HG02943 (cell line): Measurements from ENCODE around the gene CIAO3.
"Not testable (repeated sequence)": the region's sequence is repeated elsewhere in the genome, so short reads cannot be mapped to it uniquely, and the experiment has no call there.

Source experiments
- ATAC-seq: cut with Tn5 transposase; IDR thresholded peaks from one replicate; pipeline ENCODE4 v1.9.1; 2021; ENCODE audit warnings: mild to moderate bottlenecking, low read depth, moderate library complexity; ENCODE audit not compliant: unreplicated experiment

The CIAO3 gene

DNA sequence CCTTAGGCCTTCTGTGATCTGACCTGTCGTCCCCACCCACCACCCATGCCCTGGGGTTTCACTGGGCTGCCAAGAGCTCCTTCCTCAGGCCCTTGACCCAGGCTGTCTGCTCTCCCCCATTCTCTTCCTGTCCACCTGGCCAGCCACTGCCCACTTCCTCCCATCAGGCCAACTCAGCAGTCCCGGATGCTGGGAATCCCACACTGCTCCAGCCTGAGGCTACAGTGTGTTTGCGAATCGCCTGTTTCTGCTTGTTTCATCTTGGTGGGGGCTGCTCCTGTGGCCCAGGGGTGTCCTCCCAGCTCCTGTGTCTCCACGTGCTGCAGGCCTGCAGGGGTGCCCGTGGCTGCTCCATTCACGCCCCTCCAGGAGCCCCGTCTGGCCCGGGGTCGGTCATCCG is 26.7 kb downstream of the CIAO3 start:
- no peak for ATAC-seq

DNA sequence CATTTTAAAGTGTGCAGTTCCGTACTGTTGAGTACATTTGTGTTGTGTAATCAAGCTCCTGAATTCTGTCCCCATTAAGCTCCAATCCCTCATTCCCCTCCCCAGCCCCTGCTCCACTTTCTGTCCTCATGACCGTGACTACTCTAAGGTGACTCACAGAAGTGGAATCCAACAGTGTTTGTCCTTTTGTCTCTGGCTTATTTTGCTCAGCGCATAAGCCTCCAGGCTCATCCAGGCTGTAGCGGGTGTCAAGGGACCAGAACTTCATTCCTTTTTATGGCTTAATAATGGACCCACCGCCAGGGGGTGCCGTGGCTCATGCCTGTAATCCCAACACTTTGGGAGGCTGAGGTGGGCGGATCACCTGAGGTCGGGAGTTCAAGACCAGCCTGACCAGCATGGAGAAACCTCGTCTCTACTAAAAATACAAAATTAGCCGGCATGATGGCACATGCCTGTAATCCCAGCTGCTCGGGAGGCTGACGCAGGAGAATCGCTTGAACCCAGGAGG is 28.0 kb downstream of the CIAO3 start:
- ATAC-seq, result not testable (repeated sequence)

DNA sequence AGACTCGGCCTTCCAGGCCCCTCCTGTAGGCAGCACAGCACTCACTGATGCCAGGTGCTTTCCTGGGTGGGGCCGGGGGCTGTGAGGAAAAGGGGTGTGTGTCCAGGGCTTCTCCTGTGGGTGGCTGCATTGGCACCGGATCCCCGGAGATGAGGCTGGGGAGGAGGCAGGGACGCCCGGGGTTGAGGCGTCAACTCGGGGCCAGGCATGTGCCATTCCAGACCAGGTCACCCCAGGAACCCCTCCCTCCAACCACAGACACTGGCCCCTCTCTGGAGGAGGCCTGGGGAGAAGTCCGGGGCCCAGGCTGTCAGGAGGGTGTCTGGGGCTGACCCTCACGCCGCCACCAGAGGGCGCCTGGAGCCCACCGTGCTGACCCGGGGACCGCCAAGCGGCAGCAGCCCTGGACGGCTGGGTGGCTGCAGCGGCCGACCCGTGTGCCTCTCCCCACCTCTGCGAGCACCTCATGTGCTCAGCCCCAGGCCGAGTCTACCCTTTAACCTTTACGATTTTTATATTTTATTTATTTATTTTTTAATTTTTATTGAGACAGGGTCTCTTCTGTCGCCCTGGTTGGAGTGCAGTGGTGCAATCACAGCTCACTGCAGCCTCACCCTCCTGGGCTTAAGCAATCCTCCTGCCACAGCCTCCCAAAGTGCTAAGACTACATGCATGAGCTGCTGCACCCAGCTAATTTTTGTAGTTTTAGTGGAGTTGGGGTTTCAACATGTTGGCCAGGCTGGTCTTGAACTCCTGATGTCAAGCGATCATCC is 29.1 kb downstream of the CIAO3 start:
- no peak for ATAC-seq

DNA sequence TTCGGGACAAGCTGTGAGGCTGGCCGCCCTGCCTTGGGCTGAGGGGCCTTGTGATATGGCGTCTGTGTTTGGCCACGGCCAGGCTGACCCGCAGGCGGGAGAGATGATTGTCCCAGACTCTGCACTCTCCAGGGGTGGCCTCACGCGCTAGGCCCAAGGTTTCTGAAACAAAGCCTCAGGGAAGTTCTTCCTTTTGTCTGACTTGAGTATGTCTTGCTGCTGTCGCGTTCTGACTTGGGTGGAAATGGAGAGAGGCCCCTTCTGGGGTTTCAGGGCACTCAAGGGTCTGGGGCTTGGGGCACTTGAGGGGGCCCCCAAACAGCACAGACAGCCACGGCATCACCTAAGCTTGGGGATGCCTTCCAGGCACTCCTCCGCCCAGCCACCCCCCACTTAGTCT is 29.7 kb downstream of the CIAO3 start:
- ATAC-seq, result no peak

DNA sequence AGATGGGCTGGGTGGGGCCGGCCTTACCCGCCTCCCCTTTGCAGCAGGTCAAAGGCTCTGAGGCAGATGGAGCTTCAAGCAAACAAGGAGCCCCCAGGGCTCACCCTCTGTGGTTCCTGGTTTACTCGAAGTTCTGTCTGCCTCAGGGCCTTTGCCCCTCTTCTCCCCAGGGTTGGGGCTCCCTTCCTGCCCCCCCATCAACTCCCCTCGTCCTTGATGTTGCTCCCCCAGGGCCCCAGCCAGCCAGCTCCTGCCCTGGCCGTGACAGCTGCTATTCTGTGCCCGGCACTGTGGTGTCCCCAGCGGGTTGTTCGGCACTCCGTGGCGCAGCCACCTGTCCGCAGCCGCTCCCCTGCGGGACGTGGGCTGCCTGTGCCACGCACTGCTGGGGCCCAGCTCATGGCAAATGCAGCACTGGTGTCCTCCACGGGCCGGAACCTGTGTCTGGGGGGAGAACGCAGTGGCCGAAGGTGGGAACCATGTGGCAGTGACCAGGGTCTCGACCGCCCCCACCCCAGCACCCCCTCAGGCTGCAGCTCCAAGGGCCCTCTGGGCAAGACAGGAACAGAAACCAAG is 30.2 kb downstream of the CIAO3 start:
- no peak for ATAC-seq

DNA sequence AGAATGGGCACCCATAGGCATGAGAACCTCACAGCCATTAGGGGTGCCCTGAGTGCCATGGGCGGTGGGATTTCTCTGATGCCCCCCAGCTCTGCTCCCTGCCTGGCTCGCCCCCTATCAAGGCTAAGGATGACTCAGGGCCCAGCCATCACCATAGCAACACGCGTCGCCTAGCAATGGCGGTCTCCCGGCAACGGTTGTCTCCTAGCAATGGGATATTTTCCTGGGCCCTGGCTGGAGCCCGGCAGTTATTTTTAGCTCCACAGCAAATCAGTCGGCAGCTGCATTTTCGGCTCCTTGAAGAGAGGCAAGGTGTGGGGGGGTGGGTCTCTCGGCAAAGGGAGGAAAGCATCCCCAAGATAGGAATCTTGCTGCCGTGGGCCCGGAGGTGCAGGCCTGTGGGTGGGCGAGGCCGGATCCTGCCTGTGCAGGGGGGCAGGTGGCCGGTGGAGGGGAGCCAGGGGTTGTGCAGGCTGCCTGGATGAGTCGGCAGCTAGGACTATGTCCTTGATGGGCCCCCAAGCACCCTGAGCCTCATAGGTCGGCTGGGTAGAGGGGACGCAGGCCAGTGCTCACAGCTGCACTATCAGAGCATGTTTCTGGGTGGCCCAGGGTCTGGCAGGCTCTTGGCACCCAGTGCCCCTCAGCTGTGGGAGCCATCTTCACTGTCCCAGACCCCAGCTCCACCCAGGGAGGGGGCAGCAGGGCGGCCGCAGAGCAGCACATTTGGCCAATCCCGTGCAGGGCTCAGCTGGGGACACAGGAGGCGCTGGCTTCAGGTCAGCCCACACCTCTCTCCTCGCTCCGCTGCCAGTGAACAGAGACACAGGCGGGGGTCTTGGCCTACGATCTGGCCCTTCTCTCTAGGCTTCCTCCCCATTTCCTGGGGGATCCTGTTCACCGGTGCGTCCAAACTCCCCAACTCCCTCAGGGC is 31.0 kb downstream of the CIAO3 start:
- ATAC-seq, result no peak

DNA sequence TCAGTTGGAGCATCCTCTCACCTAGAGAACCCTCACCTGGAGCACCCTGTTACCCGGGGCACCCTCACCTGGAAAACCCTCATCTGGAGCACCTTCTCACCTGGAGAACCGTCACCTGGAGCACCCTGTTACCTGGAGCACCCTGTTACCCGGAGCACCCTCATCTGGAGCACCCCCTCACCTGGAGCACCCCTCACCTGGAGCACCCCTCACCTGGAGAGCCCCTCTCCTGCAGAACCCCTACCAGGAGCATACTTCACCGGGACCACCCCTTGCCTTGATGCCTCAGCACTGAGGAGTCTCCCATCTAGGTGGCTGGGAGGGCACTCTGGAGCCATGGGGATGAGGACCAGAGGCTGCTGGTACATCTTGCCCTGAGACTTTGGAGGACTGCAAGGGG is 31.8 kb downstream of the CIAO3 start:
- ATAC-seq, result no peak

DNA sequence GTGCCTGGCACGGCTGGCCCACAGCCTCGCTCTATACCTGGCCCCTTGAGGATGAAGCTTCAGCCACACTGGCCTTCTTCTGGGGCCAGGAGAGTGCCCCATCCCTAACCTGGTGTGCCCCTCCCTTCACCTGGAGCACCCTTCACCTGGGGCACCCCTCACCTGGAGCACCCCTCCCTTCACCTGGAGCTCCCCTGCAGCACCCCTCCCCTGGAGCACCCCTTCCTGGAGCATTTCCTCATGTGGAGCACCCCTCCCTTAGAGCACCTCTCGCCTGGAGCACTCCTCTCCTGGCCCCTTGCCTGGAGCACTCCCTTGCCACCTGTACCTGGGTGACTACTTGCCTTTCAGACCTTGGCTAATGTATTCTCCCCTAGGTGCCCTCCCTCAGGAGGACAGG is 32.8 kb downstream of the CIAO3 start:
- ATAC-seq, result no peak

DNA sequence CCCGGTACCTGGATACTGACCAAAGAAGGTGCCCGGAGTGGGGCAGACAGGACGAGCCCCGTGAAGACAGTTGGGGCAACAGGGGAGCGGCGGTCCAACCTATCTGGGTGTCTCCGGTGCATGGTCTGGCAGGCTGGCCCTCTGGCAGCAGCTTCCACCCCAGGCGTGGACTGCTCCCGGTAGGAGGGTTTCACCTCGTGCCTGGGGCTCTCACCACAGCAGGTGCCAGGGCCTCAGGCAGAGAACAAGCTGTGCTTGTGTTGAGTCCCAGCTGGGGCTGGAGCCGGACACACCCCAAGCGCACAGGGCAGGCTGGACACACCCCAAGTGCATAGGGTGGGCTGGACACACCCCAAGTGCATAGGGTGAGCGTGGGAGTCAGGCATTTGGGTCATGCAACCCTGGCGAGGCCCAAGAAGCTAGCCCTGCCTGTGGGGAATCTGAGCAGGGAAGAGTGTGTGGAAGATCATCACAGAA is 33.7 kb downstream of the CIAO3 start:
- no peak for ATAC-seq

DNA sequence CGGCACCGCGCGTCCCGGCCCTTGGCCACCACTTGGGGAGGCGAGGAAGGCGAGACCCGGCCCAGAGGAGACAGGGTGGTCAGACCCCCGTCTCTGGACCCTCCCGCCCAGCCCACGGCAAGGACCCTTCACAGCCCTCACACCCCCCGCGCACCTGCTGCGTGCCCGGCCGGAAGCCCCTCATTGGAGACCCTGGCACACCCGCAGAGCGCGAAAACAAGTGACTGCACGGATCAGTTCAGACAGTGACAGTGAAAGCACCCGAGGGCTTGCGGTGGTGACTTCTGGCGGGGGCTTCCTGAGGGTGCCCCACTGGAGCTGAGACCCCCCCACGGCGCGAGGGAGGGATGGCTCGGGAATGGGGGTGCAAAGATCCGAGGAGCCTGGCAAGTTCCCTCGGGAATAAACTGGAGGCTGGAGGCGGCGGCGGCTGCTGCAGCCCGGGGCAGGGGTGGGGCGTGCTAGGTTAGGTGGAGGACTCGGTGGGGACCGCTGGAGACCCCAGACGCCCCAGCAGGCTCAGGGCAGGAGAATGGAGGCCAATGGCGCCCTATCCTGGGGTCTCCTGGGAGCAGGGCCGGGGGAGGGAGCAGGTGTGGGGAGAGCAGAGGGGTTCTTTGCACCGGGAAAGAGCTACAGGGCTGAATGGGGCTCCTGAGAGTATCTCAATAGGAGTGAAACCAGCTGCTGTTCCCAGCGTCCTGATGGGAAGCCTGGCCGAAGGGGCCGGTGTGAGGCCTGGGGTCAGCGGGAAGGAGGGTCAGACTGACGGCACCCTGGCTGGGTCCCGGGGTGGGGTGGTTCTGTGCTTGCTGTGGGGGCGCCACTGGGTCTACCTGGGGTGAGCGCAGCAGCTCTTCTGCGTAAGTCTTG is 34.4 kb downstream of the CIAO3 start:
- ATAC-seq, result no peak

DNA sequence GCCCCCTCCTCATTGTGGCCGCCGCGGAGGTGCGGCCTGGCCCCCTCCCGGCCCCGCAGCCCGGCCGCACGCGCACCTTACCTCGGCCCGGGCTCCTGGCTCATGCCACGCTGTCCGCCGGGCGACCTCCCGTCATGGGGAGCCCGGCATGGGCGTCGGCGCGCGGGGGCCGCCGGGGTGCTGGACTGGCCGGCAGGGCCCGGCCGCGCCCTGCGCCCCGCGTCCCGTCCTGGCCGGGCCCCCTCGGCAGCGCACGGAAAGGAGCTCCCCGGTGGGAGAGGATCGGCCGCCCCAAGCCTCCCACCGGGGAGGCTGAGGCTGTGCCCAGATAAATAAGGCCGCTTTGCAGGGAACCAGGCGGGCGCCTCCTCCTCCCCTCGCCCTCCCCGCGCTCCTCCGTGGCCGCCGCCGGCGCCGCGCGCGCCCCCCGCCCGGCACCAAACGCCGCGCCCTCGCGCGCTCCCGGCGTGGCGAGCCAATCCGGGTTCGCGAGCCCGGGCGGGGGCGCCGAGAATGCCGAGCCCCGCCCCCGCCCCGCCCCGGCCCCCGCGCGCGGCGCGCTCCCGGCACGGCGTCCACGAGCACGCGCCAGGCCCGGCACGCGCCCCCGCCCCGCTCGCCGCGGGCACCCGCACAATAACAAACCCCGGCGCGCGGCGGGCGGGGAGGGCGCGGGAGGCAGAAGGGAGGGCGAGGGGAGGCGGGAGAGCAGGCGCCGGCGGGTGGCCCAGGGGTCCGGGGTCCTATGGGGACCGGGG is 35.2 kb downstream of the CIAO3 start, which contains the start of gene FBXL16:
FBXL16 (minus strand) TSS at position 371 of the 758 bp plus-strand sequence. CDS start 8,396 bp downstream, outside the sequence.
- no peak for ATAC-seq

DNA sequence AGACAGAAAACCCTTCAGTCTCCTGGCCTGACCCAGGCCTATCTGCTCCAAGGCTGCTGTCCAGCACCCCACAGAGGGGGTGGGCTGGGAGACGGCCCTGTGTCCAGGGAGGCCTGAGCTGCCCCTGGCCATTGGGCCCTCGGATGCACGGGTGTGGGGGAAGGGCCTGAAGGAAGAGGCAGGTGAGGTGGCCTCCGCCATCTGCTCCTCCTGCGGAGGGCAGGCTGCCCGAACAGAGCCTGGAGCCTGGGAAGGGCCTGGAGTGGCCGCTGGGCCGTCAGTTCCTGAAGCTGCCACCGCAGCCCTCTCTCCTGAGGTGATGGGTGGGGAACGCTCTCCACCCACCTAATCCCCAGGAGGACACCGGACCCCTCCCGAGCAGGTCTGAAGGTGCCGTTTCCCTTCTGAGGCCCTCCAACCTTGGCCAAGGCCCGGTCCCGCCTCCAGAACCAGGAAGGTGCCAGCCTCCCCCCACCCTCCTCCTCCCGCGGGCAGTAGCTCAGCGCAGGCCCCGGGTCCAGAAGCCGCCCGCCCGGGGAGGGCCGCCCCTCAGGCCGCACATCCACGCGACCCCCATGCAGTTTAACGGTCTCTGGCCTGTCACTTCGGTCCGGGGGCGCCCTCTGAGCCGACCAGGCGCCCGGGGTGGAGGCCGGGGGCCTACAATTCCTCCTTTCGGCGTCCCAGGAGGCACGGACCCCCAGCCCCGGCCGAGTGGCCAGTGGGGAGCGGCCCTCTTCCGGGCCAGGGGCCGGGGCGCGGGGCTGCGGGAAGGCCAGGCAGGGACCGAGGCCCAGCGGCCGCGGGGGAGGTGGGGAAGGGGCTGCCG is 36.0 kb downstream of the CIAO3 start:
- ATAC-seq, result no peak

DNA sequence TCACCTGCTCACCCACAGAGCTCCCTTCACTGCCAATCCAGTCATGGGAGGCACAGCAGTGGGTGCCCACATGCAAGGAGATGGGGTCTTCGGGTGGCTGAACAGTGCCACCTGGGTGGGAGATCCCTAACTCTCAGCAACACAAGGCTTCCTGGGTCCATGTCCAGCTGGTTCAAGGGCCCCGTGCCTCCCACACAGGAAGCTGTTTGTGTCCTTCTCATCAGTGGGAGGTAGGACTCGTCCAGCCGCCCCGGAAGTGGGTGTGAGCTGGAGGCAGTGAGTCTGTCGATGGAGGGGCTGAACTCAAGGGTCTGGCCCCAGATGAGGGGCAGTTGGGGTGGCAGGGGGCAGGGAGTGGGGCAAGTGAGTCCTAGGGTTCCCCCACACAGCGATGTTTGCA is 36.8 kb downstream of the CIAO3 start:
- ATAC-seq, result no peak

DNA sequence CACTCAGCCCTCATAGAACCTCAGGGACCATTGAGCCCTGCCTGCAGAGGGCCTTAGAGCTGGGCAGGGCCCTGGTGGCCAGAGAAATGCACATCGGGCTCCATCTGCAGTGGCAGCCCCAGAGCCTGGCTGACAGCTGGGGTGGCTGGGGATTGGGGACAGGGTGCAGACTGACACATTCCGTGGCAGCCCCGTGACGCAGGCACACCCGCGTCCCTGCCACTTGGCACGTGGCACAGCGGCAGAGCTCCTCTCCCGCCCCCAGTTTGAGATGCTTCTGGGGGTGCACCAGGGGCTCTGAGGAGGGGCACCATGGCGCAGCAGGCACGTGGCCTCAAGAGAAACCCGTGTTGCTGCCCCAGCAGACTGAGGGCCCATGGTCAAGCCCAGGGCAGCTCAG is 37.4 kb downstream of the CIAO3 start:
- no peak for ATAC-seq

DNA sequence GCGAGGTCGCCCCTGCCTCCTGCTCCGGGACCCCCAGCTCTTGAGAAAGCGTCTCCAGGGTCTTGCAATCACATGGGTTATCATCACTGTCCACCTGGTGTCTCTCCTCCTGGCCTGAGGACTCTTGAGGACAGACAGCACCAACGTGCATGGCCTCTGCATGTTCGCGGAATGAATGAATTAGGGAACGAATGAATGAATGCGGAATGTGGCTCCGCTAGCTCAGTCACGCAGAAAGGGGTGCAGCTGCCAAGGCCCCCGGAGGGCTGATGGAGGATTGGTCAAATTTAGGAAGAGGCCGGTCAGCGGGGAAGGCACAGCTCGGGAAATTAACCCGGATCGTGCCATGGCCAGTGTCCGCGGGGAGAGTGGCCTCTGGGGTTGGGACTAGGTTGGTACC is 38.5 kb downstream of the CIAO3 start:
- no peak for ATAC-seq

DNA sequence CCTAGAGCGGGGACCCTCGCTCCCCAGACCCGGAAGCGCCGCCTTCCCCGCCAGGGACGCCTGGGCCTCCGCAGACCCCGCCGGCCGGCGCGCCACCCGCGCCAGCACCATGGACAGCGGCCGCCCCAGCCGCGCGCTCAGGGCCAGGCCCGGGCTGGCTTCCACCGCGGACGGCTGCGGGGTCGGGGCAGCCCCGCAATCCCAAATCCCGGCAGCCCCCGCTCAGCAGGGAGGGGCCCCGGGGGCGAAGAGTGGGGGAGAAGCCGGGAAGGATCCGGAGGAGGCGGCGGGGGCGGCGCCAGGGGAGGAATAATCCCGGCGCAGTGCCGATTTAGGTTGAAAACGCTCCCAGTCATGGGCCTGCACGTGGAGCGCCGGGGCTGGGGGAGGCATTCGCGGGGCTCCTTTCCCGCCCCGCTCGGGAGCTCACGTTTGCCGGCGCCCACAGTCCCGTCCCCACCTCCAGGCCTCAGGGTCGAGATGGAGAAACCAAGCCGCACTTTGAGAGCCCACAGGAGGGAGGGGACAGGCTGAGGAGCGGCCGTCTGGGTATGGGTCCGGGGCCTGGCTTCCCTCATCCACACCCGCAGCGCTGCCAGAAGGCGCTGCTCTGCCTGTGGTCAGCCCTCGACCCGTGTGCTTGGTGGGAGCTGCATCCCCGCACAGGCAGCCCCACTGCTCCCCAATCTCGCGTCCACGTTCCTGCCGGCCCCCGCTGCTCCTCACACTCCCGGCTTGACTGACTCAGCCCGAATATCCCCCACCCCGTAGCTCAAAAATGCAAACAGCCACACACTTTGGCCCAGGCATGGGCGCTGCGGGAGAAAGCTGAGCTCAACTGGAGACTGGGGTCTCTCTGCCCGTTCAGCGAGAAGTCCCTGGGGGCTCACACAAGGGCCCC is 39.9 kb downstream of the CIAO3 start:
- ATAC-seq, result no peak

DNA sequence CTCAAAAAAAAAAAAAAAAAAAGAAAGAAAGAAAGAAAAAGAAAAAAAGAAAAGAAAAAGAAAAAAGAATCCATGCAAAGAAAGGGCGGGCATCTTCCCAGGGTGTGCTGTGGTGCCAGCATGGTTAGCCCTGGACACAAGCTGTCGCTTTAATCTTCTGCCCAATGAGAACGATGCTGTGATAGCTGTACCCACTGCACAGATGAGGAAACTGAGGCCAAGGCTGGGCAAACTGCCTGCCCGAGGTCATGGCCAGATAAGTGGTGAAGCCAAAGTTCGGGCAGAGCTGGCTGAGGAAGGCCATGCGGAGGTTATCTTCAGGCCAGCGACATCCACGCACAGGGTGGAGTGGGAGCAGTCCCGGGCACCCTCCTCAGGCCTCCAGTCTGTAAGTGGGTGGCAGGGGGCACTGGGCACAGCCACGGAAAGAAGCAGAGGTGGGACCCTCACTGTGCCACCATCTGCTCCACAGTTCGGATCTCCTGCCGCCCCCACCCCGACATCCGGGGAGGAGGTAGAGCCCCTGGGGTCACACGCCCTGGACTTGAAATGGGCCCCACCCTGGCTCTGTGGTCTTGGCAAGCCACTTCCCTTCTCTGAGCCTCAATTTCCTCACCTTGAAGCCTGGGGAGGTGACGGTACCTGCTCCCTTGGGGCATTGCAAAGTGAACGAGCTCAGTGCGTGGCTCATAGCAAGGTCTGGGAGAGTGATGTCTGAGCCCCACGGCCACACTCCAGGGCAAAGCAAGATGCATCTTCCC is 41.7 kb downstream of the CIAO3 start:
- no peak for ATAC-seq
